ENCODE results near the gene ZNF592. TPM values are rescaled to one million over a fixed set of nuclear protein-coding genes. Genes with fewer than 3 reads are reported as not detected.
A peak's percentile ranks its signal among the peaks of the same experiment; 100 is the strongest.

The ZNF592 gene
- total RNA-seq, 1 donor from 2014 or later = 29.1 TPM

GRCh38 chr15:84831613-84832012 is 83.2 kb downstream of the ZNF592 start:
- Mint-ChIP-seq H3K36me3 (ENCODE audit: low read depth, unreplicated experiment) (peaks cover 31% of the 10 kb centered on the region), H3K27me3 (ENCODE audit: unreplicated experiment) (peaks cover 3% of the 10 kb centered on the region), H3K4me3 (ENCODE audit: unreplicated experiment) (no peak overlapping the region), H3K27ac (ENCODE audit: unreplicated experiment) (no peak overlapping the region), H3K4me1 (ENCODE audit: unreplicated experiment) (peaks cover 43% of the 10 kb centered on the region), H3K9me3 (ENCODE audit: unreplicated experiment) (no peaks in the 10 kb centered on the region)
- no peak for DNase-seq (ENCODE audit: low spot score)
- TF ChIP-seq CTCF (IDR thresholded peaks at IDR 0.05; ENCODE audit: unreplicated experiment) = no peak

- no peak for DNase-seq (ENCODE audit: low spot score)
- TF ChIP-seq CTCF (IDR thresholded peaks at IDR 0.05; ENCODE audit: unreplicated experiment) = no peak
- Mint-ChIP-seq H3K9me3 (ENCODE audit: unreplicated experiment) (no peaks in the 10 kb centered on the region), H3K4me3 (ENCODE audit: unreplicated experiment) (peak overlapping the region; percentile 27), H3K4me1 (ENCODE audit: unreplicated experiment) (peaks cover 40% of the 10 kb centered on the region), H3K36me3 (ENCODE audit: low read depth, unreplicated experiment) (peaks cover 35% of the 10 kb centered on the region), H3K27ac (ENCODE audit: unreplicated experiment) (no peak overlapping the region), H3K27me3 (ENCODE audit: unreplicated experiment) (peaks cover 5% of the 10 kb centered on the region)
These were observed 84.2 kb downstream of the ZNF592 start for GRCh38 chr15:84832448-84833040.

GRCh38 chr15:84833447-84834228 is 85.2 kb downstream of the ZNF592 start:
- H3K4me1 Mint-ChIP-seq (ENCODE audit: unreplicated experiment) = peaks cover 42% of the 10 kb centered on the region
- TF ChIP-seq CTCF (IDR thresholded peaks at IDR 0.05; ENCODE audit: unreplicated experiment) = no peak
- DNase-seq (ENCODE audit: low spot score) = no peak
- H3K9me3 Mint-ChIP-seq (ENCODE audit: unreplicated experiment) = no peaks in the 10 kb centered on the region
- no peak overlapping the region for H3K27ac Mint-ChIP-seq (ENCODE audit: unreplicated experiment)
- H3K4me3 Mint-ChIP-seq (ENCODE audit: unreplicated experiment) = peak overlapping the region; percentile 81
- H3K36me3 Mint-ChIP-seq (ENCODE audit: low read depth, unreplicated experiment) = peaks cover 33% of the 10 kb centered on the region
- H3K27me3 Mint-ChIP-seq (ENCODE audit: unreplicated experiment) = peaks cover 5% of the 10 kb centered on the region

GRCh38 chr15:84834229-84834955 is 86.0 kb downstream of the ZNF592 start:
- Mint-ChIP-seq H3K36me3 (ENCODE audit: low read depth, unreplicated experiment) (peaks cover 33% of the 10 kb centered on the region), H3K27me3 (ENCODE audit: unreplicated experiment) (peaks cover 5% of the 10 kb centered on the region), H3K4me1 (ENCODE audit: unreplicated experiment) (peaks cover 39% of the 10 kb centered on the region), H3K27ac (ENCODE audit: unreplicated experiment) (no peak overlapping the region), H3K4me3 (ENCODE audit: unreplicated experiment) (no peak overlapping the region), H3K9me3 (ENCODE audit: unreplicated experiment) (no peaks in the 10 kb centered on the region)
- no peak for DNase-seq (ENCODE audit: low spot score)
- TF ChIP-seq CTCF (IDR thresholded peaks at IDR 0.05; ENCODE audit: unreplicated experiment) = no peak

All from endothelial cell (in vitro differentiated cells).